ENCODE measurements around the gene KCNV2.

DNA sequence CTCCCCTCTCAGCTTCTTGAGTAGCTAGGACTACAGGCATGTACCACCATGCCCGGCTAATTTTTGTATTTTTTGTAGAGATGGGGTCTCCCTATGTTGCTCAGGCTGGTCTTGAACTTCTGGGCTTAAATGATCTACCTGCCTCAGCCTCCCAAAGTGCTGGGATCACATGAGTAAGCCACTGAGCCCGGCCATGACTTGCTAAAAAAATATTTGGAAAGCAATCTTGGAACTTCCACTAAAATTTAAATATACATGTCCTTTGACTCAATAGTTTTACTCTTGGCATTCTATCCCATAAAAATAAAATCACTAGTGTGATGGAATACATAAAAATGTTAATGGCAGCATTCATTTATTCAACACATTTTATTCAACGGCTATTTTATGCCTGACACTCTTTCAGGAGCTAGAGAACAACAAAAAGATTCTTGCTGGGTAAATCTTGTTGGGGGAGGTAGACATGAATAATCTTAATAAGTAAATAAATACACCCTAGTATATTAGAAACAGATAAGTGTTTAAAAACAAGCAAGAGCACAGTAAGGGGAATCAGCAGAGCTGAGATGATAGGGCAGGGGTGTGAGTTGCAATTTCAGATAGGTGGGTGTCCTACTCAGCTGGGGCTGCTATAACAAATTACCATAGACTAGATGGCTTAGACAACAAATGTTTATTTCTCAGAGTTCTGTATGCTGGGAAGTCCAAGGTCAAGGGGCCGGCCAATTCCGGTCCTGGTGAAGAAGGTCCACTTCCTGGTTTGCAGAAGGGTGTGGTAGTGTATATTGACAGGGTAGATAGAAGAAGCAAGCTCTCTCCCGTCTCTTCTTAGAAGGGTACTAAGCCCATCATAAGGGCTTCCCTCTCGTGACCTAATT is 50.7 kb downstream of the KCNV2 start:
- TF ChIP-seq, protein P1, sequence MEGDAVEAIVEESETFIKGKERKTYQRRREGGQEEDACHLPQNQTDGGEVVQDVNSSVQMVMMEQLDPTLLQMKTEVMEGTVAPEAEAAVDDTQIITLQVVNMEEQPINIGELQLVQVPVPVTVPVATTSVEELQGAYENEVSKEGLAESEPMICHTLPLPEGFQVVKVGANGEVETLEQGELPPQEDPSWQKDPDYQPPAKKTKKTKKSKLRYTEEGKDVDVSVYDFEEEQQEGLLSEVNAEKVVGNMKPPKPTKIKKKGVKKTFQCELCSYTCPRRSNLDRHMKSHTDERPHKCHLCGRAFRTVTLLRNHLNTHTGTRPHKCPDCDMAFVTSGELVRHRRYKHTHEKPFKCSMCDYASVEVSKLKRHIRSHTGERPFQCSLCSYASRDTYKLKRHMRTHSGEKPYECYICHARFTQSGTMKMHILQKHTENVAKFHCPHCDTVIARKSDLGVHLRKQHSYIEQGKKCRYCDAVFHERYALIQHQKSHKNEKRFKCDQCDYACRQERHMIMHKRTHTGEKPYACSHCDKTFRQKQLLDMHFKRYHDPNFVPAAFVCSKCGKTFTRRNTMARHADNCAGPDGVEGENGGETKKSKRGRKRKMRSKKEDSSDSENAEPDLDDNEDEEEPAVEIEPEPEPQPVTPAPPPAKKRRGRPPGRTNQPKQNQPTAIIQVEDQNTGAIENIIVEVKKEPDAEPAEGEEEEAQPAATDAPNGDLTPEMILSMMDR (IDR thresholded peaks at IDR 0.05), result no peak
- TF ChIP-seq EZH2 (IDR thresholded peaks at IDR 0.05), result no peak
- TF ChIP-seq EZH2phosphoT487 (IDR thresholded peaks at IDR 0.05), result no peak
